HG03066 (cell line): ENCODE data around the gene RPH3AL.
"Not testable (repeated sequence)": the region's sequence is repeated elsewhere in the genome, so short reads cannot be mapped to it uniquely, and the experiment has no call there.

Experiments
- ATAC-seq: cut with Tn5 transposase; IDR thresholded peaks from one replicate; pipeline ENCODE4 v1.9.1; 2021; ENCODE audit warnings: low read depth; ENCODE audit not compliant: unreplicated experiment

Gene RPH3AL

DNA sequence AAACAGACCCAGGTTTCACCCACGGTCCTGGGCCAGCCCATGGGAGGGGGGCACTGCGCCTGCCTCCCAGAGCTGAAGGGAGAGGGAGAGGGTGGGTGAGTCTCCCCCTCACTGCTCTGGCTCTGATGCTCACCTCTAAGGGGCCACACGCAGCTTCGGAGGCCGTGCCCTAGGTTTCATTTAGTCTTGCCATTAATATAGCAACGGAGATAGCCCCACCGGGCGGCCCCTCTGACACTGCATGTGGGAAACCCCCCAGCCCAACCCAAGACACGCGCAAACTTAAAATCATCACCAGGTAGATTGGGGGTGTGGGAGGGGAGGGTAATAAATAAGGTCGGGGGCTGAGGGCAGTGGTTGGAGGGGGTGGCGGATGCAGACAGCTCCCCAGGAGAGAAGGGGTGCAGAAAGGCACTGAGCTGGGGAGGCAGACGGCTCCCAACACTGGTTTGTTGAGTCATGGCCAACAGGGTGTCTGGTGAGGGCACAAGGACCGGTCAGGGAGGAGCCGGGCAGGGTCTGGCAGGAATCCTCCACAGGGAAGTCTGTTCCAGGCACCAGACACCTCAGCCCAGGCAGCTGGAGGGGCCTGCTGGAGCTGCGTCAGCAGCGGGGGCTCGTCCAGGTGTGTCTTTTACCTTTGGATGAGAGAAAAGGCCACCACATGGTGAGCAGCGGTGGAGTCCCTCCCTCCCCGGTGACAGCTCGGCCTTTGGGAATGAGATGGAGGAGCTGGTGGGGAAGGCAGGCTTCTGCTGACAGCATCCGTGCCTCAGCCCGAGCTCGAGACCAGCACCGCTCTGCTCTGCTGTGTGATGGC, 139.1 kb downstream of the RPH3AL start:
- ATAC-seq: no peak

DNA sequence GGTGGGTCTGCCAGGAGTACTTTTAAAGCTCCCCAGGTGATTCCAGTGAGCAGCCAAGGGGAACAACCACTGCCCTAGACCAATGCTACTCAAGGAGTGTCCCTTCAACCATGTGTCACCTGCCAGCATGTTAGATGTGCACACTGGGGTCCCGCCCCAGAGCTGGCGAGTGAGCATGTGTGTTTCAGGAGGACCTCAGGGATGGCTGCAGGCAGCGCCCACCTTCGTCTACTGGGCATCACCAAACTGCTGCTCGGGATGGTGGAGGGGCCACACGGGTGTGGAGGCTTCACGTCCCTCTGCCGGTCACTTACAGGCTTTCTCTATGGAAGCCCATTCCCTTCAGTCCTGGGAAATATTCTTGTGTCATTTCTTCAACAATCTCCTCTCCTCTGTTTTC, 142.2 kb downstream of the RPH3AL start:
- no peak for ATAC-seq

DNA sequence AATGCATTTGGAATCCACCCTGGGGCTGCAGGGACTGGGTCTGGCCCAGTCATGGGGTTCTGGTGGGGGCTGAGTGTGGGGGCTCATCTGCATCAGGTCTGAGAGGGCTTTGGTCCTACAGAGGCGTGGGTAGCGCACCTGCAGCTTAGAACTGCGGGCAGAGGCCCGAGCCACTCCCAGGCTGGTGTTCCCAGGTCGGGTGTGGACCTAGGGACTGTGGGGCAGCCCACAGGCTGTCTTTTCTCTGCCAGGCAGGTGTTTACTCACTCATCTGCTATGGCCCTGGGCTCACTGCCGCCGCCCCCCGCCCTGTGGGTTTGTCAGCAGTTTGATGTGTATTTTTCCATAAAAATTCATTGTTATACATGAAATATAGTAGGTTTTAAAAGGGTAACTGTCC, 144.2 kb downstream of the RPH3AL start:
- ATAC-seq: no peak

DNA sequence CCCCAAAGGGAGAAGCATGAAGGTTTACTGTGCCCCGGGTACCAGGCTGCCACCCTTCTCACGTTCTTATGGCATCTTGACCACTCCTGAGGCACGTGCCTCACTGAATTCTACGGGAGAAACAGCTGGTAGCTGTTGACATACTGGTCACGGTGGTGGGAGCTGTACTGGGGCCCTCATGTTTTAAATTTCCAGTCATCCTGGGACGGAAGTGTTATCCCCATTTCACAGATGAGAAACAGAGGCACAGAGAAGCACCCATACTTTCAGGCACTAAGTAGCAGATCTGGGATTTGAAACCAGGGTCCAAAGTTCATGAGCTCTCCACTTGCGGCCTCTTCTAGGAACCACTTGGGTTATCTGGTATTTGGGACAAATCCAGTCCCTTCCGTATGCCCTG, 144.8 kb downstream of the RPH3AL start:
- no peak for ATAC-seq

DNA sequence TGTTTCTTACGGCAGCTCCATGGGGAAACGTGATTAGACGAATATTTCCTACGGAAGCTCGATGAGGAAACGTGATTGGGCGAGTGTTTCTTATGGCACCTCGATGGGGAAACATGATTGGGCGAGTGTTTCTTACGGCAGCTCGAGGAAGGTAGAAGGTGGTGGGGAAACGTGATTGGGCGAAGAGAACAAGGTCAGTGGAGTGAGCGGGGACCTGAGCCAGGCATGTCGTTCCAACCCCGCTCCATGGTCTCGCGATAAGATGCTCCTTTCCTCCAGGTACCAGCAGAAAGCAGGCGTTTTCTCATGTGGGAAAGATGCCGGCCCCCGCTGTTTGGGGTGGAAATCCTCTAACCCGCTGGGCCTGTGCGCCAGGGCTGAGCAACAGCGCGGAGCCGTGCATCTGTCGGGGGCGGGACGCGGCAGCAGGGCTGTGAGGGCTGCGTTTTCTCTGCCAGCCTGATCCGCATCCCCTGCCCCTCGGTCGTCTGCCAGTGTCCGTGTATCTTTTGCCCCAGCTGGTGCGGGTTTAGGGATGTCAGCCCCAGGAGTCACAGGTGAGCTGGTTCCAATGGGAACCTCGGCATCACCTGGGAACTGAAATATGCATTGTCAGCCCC, 145.6 kb downstream of the RPH3AL start:
- no peak for ATAC-seq

DNA sequence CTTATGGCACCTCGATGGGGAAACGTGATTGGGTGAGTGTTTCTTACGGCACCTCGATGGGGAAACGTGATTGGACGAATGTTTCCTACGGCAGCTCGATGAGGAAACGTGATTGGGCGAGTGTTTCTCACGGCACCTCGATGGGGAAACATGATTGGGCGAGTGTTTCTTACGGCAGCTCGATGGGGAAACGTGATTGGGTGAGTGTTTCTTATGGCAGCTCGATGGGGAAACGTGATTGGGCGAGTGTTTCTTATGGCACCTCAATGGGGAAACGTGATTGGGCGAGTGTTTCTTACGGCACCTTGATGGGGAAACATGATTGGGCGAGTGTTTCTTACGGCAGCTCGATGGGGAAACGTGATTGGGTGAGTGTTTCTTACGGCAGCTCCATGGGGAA, 146.1 kb downstream of the RPH3AL start:
- ATAC-seq: not testable (repeated sequence)

DNA sequence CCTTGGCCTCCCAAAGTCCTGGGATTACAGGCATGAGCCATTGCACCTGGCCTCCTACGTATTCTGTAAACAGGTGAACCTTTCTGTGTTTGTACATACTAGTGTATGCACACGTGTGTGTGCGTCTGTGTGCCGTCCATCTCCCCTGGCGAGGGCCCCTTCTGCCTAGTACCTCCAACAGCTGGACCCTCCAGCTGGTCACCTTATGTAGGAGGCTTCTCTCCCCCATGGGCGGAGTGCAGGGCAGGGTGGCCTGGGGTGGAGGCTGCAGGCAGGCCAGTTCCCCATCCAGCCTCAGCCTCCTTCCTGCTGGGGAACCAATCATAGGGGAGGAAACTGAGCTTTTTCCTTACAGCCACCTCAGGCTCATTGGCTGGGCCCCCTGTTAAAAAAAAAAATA, 146.8 kb downstream of the RPH3AL start:
- ATAC-seq: no peak

DNA sequence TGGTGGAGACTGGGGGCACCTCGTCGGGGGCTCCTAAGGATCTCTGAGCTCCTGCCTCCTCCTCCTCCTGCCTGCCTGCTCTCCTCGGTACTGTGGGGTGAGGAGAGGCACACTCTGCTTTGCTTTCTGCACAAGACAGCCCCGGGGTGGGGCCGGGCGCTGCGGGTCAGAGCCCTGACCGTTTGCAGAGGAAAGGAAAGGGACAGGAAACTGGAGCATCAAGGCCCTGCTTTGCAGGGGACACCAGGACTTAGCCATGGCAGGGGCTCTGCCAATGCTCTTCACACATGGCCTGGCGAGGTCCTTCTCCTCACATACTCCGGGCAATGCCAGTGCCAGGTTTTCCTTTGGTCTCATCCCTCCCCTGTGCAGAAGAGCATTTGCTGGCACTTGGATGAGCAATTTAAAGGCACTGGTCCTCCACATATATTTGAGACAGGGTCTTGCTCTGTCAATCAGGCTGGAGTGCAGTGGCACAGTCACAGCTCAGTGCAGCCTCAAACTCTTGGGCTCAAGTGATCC, 147.4 kb downstream of the RPH3AL start:
- ATAC-seq: no peak

DNA sequence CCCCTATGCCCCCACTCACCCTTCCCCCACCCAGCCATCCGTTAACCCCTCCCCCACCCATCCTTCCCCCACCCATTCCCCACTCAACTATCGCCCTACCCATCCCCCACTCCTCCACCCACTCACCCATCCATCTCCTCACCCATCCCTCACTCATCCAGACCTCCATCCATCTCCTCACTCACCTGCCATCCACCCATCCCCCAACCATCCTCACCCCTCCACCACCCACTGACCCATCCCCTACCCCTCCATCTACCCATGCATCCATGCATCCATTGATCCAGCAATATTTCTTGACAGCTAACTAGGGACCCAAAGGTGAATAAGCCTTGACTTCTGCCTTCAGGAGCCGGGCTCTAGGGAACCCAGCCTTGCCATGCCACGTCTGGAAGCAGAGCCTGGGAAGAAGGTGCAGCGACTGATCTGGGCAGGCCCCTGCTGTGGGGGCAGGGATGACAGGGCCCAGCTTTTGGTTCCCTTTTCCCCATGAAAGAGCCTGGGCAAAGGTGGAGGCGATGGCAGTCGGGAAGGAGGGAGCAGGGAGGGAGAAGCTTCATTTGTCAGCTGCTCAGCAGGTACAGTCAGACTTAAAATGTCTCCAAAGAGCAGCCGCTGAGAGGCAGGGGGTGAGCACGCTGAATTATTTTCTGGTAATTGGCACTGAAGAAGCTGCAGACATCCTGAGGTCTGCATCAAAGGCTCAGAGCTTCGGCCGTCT, 148.0 kb downstream of the RPH3AL start:
- ATAC-seq: no peak

DNA sequence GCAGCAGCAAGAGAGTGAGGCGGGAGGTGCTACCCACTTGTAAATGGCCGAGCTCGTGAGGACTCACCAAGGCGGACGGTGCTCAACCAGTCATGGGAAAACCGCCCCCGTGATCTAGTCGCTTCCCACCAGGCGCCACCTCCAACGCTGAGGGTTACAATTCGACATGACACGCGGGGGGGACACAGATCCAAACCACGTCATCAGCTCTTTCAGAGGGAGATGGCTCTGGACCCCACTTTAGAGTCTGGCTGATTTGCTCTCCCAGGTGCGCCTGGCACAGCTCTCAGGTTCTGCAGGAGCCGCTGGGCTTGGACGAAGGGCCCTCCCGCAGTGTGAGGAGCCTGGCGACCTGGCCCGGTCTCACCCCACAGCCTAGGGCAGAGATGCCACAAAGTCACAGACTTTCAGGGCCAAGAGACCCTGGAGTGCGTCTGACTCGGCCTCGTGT, 150.1 kb downstream of the RPH3AL start:
- ATAC-seq: no peak

DNA sequence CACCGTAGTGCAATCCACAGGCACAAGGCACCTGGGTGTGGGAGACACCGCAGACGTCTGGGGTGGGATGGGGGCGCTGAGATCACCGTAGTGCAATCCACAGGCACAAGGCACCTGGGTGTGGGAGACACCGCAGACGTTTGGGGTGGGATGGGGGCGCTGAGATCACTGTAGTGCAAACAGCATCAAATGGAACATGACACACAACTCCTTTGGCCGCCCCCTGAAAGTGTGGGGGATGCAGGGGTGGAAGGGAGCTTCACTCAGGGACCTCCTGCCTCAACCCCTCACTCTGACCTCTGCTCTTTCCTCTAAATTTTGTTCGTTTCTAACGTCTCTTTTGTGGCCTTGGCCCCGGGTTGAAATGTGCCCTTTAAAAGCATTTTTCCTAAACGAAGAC, 150.9 kb downstream of the RPH3AL start:
- ATAC-seq: not testable (repeated sequence)

DNA sequence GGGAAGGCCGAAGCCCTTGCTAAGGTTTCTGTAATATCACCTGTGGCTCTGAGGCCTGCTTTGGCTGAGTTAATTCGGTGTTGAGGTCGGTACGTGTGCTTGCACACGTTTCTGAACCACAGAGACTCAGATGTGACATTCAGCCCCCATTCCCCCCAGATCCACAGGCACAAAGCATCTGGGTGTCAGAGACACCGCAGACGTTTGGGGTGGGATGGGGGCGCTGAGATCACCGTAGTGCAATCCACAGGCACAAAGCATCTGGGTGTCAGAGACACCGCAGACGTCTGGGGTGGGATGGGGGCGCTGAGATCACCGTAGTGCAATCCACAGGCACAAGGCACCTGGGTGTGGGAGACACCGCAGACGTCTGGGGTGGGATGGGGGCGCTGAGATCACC, 151.3 kb downstream of the RPH3AL start:
- ATAC-seq: not testable (repeated sequence)

DNA sequence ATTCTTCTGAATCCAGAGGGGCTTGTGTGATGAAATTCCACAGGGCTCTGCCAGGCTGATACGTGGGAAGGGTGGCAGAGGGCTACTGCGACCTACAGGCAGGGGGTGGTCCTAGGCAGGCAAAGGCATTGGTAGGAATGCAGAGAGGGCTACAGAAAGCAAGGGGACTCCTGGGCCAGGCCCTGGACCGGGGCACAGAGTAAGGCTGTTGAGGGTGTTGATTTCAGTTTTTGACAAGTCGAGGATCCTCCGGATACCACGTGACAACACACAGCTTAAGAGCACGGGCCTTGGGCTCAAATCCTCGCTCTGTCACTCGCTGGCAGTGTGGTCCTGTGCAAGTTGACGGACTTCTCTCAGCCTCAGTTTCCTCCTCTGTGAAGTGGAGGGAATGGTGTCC, 152.0 kb downstream of the RPH3AL start:
- no peak for ATAC-seq

DNA sequence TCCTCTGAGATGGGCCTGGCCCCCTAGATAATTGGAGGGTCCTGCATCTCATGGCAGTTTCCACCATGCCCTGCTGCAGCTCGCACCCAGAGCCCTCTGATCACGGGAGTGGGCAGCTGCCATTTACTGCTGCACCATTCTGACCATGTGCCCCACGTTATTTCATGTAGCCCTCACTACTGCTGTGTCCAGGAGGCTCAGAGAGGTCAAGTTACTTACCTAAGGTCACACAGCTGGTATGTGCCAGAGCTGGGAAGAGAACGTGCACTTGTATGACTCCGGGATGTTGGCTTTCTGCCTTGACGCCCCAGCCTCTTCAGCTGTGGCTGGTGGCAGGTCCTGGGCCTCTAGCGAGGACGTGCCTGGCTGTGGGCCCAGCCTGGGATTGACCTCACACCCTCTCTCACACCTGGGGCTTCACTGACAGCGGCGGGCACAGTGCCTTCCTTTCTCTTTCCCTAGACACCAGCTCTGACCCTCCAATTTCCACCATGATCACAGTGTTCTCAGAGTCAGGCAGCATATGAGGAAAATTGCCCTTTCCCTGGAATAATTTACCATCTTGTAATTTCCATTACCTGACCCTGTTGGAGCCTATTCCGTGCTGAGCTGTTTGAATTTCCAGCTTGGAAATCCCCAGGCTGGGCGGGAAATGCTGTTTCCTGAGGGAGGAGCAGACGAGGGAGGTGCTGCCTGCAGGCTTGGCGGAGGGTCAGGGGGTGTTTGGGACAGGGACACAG, 152.6 kb downstream of the RPH3AL start:
- no peak for ATAC-seq

DNA sequence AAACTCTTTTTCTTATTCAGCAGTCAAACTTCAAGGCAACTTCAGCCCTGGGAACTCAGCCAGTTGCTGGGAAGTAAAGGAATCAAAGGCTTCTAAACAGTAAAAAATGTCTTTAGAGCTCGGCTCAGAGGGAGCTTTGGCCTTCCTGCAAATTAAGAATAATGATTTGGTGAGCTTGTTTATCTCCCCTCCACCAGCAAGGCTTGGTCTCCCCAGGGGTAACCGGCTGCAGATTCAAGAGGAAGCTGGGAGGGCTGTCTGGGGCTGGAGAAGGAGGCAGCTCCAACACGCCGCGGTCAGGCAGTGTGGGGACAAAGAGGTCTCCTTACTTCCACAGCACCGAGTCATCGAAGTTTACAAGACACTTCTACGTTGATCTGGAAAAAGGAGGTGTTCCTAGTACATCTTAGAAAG, 153.4 kb downstream of the RPH3AL start:
- no peak for ATAC-seq

DNA sequence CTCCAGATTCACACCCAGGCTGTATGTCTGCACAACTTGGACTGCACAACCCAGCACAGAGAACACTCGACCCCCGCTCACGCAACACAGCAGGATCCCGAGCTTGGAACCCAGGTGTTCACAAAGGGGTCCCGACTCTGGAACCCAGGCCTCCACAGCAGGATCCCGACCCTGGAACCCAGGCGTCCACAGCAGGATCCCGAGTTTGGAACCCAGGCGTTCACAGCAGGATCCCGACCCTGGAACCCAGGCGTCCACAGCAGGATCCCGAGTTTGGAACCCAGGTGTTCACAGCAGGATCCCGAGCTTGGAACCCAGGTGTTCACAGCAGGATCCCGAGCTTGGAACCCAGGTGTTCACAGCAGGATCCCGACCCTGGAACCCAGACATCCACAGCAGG, 154.4 kb downstream of the RPH3AL start:
- not testable (repeated sequence) for ATAC-seq

DNA sequence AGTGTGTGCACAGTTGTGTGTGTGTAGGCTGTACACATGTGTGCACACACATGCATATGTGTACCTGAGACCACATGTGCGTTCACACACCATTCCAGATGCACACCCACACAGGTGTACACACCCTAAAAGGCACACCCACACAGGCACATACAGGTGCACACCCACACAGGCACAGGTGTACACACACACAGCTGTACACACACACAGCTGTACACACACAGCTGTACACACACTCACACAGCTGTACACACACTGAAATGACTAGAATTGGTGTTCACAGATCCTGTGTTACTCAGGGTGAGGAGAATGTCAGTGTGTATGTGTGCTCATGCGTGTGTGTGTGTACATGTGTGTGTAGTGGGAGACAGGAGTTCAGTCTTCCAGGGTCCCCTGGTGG, 155.3 kb downstream of the RPH3AL start:
- no peak for ATAC-seq

DNA sequence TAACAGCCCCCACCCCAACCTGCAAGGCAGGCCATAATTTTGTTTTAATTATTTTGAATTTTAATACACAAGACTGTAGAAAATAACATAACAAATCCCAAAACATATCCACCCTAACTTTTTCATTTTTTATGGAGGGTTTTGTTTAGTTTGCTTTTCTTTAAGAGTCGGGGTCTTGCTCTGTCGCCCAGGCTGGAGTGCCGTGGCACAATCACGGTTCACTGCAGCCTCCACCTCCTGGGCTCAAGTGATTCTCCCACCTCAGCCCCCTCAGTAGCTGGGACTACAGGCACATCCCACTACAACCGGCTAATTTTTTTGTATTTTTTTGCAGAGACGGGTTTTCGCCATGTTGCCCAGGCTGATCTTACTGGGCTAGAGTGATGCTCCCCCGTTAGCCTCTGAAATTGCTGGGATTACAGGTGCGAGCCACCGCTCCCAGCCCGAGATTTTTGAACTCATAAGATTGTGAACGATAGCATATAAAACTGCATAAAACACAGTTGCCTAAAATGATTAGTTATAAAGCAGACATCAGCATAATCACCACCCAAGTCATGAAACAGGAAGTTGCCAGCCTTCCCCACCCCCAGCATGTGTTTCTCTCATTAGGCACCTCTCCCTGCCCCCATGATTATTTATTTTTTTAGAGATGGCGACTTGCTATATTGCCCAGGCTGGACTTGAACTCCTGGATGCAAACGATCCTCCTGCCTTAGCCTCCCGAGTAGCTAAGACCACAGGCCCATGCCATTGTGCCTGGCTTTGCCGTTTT, 157.6 kb downstream of the RPH3AL start:
- no peak for ATAC-seq

DNA sequence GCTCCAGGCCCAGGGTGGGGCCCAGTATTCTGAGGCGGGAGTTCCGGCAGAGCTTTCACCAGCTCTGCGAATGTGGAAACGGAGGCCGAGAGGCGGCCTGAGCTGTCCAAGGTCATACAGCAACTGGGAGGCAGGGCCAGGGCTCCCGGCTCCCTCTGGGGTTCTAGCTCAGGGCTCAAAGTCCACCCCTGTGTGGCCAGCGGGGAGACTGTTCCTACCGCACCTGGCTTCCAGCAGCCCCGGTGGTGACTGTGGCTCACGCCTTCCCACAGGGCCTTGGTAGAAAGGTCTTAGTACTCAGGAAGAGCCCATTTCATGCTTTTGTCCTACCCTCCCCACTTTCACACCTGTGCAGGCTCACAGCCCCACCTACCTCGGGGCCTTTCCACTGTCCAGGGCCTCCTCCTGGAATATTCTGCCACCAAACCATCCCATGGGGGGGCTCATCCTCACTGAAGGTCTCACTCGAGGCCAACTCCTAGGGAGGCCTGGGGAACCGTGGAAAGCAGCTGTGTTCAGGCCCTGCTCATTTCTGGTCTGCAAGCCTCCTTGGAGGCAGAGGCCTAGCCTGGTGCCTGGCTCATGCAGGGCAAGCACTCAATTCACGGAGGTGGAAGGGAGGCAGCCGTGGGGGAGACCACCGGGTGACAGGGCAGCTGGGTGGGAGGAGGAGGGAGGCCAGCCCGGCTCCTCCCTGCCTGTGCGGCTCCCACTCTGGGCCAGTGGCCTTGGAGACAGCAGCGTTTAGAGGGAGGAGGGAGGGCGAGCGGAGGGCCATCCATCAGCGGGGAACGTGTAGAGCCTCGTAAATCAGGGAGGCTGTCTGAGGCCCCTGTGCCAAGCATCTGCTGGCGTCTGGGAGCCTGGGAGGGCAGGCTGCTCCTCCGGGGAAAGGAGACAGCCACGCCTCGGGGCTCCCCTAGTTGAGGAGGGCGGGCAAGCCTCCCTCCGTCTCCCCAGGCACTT, 158.5 kb downstream of the RPH3AL start:
- no peak for ATAC-seq
